IPS-18a (cell line): Measurements from ENCODE around the gene C9.

Source experiments
- H3K27ac ChIP-seq: one replicate; pipeline ENCODE4 v1.5.1; 2013; ENCODE audit warnings: low read length
- H3K27me3 ChIP-seq: one replicate; pipeline ENCODE4 v1.6.1; 2013; ENCODE audit warnings: mild to moderate bottlenecking, low read length; ENCODE audit not compliant: control insufficient read depth, insufficient read depth
- H3K36me3 ChIP-seq: one replicate; pipeline ENCODE4 v1.6.1; 2013; ENCODE audit warnings: low read depth, low read length; ENCODE audit not compliant: control insufficient read depth
- H3K4me1 ChIP-seq: one replicate; pipeline ENCODE4 v1.6.1; 2013; ENCODE audit warnings: low read depth, low read length; ENCODE audit not compliant: control insufficient read depth
- H3K4me3 ChIP-seq: one replicate; pipeline ENCODE4 v1.5.1; 2013; ENCODE audit warnings: low read length
- H3K9ac ChIP-seq: one replicate; pipeline ENCODE4 v1.6.1; 2013; ENCODE audit warnings: mild to moderate bottlenecking, low read length, moderate library complexity
- H3K9me3 ChIP-seq: one replicate; pipeline ENCODE4 v1.6.1; 2013; ENCODE audit warnings: low read depth, low read length; ENCODE audit not compliant: control insufficient read depth

The C9 gene

DNA sequence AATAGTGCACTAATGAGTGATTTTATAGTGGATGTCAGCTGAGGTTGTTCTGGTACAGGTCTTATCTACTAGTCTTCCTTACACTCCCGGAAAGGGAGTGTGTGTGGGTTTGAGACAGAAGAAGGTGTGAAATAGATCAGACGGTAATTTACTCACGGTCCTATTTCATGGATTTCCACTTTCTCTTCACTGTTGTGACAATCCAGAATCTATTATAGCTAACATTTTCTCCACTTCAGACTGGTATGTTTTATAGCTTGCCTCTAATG is 7.0 kb upstream of the C9 start:
- Histone ChIP-seq H3K27me3 (no peaks in the 10 kb centered on the region), H3K4me3 (no peak overlapping the region), H3K4me1 (peaks cover 5% of the 10 kb centered on the region), H3K27ac (no peak overlapping the region), H3K9me3 (no peaks in the 10 kb centered on the region), H3K36me3 (no peaks in the 10 kb centered on the region), H3K9ac (no peak overlapping the region)

DNA sequence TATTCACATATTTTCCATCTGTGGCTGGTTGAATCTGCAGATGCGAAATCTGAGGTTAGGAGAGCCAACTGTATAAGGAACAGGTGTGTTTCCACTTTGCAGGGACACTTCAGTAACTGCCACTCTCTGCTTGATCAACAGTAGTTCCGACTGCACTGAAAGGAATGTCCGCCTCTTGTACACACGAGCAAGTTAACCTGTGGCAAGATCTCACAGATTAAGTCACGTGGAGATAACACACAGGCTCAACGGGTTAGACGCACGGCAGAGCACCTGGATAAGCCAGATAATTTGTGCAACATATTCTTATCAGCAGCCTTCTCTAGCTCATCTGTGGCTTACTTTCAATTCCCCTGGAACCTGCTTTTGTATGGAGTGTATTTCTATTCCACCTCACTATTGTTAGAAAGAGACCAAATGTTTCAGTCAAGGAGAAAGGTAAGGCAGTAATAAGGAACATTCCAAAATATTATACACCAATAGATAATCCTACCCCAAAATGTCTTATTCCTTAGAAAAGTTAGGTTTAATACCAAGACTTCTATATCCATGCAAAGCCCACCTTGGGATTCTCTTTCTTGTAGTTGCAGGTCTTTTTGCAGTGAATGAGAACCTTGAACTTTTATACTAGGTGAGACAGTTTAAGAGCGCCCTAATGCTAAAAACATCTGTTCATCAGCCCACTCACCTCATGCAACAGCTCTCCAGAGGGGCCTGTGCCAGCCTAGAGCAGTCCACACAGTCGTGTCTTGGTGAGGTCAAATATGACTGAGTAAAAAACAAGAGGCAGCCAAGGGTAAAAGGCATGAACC is 6.5 kb upstream of the C9 start:
- Histone ChIP-seq H3K27me3 (no peaks in the 10 kb centered on the region), H3K9me3 (no peaks in the 10 kb centered on the region), H3K4me3 (no peak overlapping the region), H3K4me1 (peaks cover 5% of the 10 kb centered on the region), H3K27ac (no peak overlapping the region), H3K36me3 (no peaks in the 10 kb centered on the region), H3K9ac (no peak overlapping the region)

DNA sequence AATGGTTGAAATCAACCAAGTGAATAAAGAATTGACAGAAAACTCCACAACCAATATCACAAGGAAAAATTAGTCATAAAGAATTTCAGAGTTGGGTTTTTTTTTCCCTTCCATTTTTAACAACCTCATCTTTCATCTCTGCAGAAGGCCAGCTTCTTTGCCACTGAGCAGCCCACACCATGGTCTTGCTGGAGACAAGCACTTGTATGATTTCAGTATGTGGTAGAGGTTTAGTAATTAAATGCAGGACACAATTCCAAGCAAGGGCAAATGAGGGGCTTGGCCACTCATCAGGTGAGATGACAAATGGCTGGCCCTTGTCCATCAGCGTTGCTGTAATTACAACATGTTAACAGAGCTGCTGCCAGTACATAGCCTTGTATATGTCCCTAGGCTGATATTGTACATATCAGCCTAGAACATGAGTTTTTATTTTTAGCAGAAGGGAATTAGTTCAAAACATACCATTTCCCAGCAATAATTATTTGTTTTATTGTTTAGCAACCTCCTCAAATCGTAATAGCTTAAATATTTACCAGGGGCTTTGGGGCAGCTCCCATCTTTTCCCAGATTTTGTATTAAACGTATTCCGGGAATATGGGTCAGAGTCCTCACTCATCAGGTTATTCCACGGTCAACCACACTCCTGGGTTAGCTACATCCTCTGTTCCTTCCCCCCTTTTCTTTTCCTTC is 5.0 kb upstream of the C9 start:
- Histone ChIP-seq H3K4me1 (peaks cover 5% of the 10 kb centered on the region), H3K9me3 (no peaks in the 10 kb centered on the region), H3K27me3 (no peaks in the 10 kb centered on the region), H3K27ac (no peak overlapping the region), H3K9ac (no peak overlapping the region), H3K36me3 (no peaks in the 10 kb centered on the region), H3K4me3 (no peak overlapping the region)

DNA sequence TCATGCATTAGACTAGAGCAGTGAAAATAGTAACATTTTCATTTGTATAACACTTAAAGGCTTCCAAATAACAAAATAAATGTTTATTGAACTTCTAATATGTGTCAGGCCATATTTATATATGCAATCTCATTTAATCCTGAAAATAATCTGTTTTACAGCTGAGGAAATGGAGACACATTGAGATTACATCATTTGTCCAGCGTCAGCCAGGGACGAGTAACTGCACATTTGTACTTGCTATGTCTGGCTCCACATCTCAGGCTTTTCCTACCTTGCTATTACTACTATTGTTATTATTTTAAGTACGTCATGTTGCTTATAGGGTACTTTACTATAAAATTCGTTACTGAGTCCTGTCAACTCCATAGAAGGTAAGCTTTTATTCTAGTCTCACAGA is 3.8 kb upstream of the C9 start:
- no peak overlapping the region for H3K4me3 ChIP-seq
- no peaks in the 10 kb centered on the region for H3K9me3 ChIP-seq
- H3K9ac ChIP-seq = no peak overlapping the region
- peaks cover 5% of the 10 kb centered on the region for H3K4me1 ChIP-seq
- no peaks in the 10 kb centered on the region for H3K27me3 ChIP-seq
- H3K27ac ChIP-seq = no peak overlapping the region
- no peaks in the 10 kb centered on the region for H3K36me3 ChIP-seq

DNA sequence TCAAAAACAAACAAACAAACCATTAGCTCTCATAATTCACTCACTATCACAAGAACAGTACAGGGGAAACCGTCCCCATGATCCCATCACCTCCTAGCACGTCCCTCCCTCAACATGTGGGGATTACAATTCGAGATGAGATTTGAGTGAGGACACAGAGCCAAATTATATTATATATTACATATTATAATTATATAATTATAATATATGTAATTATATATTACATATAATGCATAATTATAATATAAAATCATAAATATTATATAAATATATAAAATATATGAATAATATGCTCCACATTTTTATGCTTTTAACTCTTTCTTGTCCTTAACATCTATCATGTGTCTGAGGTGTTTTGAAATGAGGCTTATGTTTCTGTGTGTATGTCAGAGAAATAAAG is 3.4 kb upstream of the C9 start:
- Histone ChIP-seq H3K4me3 (no peak overlapping the region), H3K27ac (no peak overlapping the region), H3K27me3 (no peaks in the 10 kb centered on the region), H3K9me3 (no peaks in the 10 kb centered on the region), H3K36me3 (no peaks in the 10 kb centered on the region), H3K4me1 (peaks cover 5% of the 10 kb centered on the region), H3K9ac (no peak overlapping the region)

DNA sequence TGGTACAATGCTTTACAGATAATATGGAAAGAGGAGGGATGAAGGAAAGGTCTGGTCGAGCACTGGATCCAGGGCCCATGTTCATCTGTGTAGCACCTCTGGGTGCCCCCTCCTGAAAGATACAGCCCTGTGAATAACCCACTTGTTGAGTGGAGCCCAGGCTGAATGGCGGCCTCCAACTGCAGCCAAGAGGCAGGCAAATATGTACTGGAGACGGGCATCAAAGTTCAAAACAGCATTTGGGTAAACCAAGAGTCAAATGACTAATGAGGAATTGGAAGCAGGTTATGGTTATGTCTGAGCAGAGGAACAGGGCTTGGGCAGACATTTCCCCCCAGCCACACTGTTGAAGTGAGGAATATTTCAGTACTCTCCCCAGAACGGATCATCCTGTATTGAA is 1.1 kb downstream of the C9 start:
- Histone ChIP-seq H3K36me3 (no peaks in the 10 kb centered on the region), H3K9me3 (no peaks in the 10 kb centered on the region), H3K9ac (no peak overlapping the region), H3K27ac (no peak overlapping the region), H3K27me3 (no peaks in the 10 kb centered on the region), H3K4me3 (no peak overlapping the region), H3K4me1 (peaks cover 3% of the 10 kb centered on the region)

DNA sequence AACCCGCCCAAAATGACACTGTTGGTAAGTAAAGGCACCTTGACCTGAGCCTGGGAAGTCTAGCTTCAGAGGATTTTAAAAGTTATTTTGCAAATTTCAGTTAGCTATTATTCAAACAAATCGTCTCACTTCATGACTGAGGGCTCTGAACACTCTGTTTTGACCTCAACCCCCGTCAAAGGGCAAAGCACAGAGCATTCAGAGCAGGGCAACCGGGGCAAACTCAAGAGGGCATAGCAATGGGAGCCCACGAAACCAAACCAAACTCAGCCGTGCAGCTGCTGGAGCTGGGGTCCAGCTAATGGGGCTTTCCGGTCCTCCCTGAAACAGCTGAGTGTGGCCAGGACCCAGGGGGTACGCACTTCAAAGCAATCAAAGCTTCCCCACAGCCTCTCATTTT is 1.6 kb downstream of the C9 start:
- no peaks in the 10 kb centered on the region for H3K9me3 ChIP-seq
- H3K36me3 ChIP-seq = no peaks in the 10 kb centered on the region
- no peak overlapping the region for H3K9ac ChIP-seq
- peaks cover 3% of the 10 kb centered on the region for H3K4me1 ChIP-seq
- no peaks in the 10 kb centered on the region for H3K27me3 ChIP-seq
- no peak overlapping the region for H3K4me3 ChIP-seq
- H3K27ac ChIP-seq = no peak overlapping the region

DNA sequence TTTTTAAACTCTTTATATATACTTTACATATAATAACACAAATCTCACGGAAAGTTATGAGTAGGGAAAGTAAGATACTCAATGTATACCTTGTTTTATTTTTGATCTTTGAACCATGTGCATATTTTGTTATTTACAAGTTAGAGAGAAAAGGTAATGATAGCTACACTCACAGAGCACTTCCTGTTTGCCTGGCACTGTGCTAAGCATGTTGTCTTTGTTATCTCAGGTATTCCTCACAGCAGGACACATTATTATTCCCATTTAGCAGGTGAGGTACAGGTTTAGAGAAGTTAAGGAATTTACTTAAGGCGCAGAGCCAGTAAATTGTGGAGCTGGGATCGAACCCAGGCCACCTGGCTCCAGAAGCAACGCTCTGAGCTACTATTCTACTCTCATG is 3.0 kb downstream of the C9 start:
- Histone ChIP-seq H3K27ac (no peak overlapping the region), H3K4me1 (peaks cover 9% of the 10 kb centered on the region), H3K9me3 (no peaks in the 10 kb centered on the region), H3K36me3 (no peaks in the 10 kb centered on the region), H3K27me3 (no peaks in the 10 kb centered on the region), H3K9ac (no peak overlapping the region), H3K4me3 (no peak overlapping the region)

DNA sequence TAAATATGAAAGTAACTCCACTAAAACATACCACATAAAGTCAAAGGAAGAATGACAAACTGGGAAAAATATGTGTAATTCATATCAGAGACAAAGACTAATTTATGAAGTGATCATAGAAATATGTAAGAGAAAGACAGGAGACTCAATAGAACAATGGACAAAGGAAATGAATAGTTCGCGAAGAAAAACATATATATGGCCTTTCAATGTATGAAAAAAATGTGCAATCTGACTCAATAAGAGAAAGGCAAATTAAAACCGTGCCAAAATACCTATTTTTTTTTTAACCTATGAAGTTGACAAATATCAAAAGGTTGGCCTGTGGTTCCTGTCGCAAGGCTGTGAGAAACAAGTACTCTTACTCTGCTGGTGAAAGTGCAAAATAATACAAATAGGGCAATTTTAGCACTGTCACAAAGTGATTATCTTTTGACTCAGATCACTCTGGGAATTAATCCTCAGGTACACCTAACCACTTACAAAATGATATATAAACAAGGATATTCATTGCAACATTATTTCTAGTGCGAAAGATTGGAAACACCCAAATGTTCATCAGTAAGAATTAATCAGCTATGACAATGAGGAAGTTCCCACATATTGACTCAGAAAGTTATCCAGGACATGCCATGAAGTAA is 3.7 kb downstream of the C9 start:
- Histone ChIP-seq H3K27ac (no peak overlapping the region), H3K4me1 (peaks cover 10% of the 10 kb centered on the region), H3K9ac (no peak overlapping the region), H3K9me3 (no peaks in the 10 kb centered on the region), H3K36me3 (no peaks in the 10 kb centered on the region), H3K4me3 (no peak overlapping the region), H3K27me3 (no peaks in the 10 kb centered on the region)

DNA sequence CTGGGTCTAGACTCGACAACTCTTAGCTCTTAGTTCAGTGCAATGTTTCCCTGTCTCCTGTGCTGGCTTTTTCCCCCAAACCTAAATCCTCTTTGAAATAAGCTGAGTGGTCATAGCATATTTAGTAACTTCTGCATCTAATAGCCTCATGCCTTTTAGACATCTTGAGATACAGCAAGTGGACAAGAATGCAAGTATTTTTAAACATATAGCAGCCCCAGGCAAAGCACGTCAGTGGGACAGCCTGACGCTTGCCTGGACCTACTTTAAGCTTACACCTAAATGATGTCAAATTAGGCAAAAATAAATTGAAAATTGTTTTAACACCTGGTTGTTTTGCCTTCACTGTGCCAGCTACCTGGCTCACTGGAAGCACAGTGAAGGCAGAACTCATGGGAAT is 8.0 kb downstream of the C9 start:
- Histone ChIP-seq H3K9ac (no peak overlapping the region), H3K27ac (no peak overlapping the region), H3K36me3 (no peaks in the 10 kb centered on the region), H3K4me3 (no peak overlapping the region), H3K9me3 (peaks cover 3% of the 10 kb centered on the region), H3K4me1 (peaks cover 8% of the 10 kb centered on the region), H3K27me3 (no peaks in the 10 kb centered on the region)

DNA sequence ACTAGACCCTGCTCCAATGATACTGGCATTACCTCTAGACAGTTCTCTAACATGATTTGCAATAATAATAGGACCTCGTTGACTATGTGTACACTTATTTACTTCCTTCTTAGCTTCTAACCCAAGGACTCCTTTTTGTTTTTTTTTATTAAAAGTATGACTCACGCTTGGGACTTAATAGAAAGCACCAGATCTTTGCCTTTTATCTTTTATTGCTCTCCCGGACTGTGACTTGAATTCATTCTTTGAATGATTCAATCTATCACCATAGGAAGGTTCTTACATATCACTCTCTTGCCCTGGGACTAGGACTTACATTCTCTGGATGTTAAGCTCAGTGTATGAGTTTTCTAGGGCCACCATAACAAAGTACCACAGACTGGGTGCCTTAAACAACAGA is 9.0 kb downstream of the C9 start:
- no peaks in the 10 kb centered on the region for H3K27me3 ChIP-seq

More for the DNA sequence above, 9.0 kb downstream of the C9 start:
- no peaks in the 10 kb centered on the region for H3K36me3 ChIP-seq
- H3K9me3 ChIP-seq = peaks cover 3% of the 10 kb centered on the region
- no peak overlapping the region for H3K4me3 ChIP-seq
- H3K4me1 ChIP-seq = peaks cover 7% of the 10 kb centered on the region
- no peak overlapping the region for H3K27ac ChIP-seq
- H3K9ac ChIP-seq = no peak overlapping the region
